HepG2 (cell line): ENCODE data around the gene DDAH1.

Source experiments
- KDM5A ChIP-seq: fragments of 200-600 bp; sonication (generic); IDR thresholded peaks from 2 replicates; pipeline ENCODE4 v1.7.0; 2018; ENCODE audit warnings: antibody characterized with exemption, mild to moderate bottlenecking, low read length, borderline replicate concordance
- TF ChIP-seq, protein P1 (sequence below): sonication (generic); formaldehyde crosslinking; IDR thresholded peaks from 2 replicates; pipeline ENCODE4 v1.5.1; 2020; ENCODE audit warnings: missing genetic modification reagents, mild to moderate bottlenecking, borderline replicate concordance
- TF ChIP-seq, protein P2 (sequence below): sonication (generic); formaldehyde crosslinking; IDR thresholded peaks from 2 replicates; pipeline ENCODE4 v1.5.0; 2020; ENCODE audit warnings: mild to moderate bottlenecking, missing genetic modification reagents
- TF ChIP-seq, protein P3 (sequence below): sonication (generic); formaldehyde crosslinking; IDR thresholded peaks from 2 replicates; pipeline ENCODE4 v1.5.0; 2020; ENCODE audit warnings: mild to moderate bottlenecking, missing genetic modification reagents, moderate library complexity

DNA sequence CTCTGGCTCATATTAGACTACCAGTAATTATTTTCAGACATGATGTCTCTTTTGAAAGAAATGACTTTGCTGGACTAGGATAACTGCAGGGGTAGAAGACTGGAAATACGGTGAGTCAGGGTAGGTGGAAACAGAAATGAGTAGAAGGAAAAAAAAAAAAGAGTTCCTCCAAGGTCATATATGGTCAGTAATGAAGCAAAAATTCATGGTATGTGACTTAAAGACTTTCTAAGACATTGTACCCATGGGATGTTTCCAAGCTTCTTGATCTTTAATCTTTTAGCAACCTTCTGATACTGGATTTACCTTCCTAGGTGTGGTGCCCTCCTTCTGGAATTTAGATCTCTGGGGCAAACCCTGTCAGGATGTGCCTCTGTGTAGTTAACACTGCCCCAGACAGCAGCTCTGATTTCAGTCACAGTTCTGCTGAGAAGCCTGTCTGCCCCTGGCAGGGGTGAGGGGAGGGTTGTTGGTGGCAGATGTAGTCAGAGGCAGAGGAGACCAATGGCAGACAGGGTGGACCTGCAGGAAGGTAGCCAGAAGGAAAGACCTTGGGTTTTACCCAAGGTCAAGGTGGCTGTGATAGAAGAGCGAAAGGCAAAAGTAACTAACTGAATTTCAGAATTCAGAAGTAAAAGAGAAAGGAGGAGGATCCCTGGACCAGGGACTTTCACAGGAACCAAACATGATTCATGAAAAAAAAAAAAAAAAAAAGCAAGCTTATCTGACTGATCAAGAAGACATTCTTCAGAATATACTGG, 144.4 kb downstream of the DDAH1 start:
- TF ChIP-seq, protein P1, sequence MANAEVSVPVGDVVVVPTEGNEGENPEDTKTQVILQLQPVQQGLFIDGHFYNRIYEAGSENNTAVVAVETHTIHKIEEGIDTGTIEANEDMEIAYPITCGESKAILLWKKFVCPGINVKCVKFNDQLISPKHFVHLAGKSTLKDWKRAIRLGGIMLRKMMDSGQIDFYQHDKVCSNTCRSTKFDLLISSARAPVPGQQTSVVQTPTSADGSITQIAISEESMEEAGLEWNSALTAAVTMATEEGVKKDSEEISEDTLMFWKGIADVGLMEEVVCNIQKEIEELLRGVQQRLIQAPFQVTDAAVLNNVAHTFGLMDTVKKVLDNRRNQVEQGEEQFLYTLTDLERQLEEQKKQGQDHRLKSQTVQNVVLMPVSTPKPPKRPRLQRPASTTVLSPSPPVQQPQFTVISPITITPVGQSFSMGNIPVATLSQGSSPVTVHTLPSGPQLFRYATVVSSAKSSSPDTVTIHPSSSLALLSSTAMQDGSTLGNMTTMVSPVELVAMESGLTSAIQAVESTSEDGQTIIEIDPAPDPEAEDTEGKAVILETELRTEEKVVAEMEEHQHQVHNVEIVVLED (CRISPR knock-in tag), result no peak
- TF ChIP-seq, protein P2, sequence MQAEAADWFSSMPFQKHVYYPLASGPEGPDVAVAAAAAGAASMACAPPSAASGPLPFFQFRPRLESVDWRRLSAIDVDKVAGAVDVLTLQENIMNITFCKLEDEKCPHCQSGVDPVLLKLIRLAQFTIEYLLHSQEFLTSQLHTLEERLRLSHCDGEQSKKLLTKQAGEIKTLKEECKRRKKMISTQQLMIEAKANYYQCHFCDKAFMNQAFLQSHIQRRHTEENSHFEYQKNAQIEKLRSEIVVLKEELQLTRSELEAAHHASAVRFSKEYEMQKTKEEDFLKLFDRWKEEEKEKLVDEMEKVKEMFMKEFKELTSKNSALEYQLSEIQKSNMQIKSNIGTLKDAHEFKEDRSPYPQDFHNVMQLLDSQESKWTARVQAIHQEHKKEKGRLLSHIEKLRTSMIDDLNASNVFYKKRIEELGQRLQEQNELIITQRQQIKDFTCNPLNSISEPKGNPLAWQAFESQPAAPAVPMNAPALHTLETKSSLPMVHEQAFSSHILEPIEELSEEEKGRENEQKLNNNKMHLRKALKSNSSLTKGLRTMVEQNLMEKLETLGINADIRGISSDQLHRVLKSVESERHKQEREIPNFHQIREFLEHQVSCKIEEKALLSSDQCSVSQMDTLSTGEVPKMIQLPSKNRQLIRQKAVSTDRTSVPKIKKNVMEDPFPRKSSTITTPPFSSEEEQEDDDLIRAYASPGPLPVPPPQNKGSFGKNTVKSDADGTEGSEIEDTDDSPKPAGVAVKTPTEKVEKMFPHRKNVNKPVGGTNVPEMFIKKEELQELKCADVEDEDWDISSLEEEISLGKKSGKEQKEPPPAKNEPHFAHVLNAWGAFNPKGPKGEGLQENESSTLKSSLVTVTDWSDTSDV (CRISPR knock-in tag), result no peak
- TF ChIP-seq, protein P3, sequence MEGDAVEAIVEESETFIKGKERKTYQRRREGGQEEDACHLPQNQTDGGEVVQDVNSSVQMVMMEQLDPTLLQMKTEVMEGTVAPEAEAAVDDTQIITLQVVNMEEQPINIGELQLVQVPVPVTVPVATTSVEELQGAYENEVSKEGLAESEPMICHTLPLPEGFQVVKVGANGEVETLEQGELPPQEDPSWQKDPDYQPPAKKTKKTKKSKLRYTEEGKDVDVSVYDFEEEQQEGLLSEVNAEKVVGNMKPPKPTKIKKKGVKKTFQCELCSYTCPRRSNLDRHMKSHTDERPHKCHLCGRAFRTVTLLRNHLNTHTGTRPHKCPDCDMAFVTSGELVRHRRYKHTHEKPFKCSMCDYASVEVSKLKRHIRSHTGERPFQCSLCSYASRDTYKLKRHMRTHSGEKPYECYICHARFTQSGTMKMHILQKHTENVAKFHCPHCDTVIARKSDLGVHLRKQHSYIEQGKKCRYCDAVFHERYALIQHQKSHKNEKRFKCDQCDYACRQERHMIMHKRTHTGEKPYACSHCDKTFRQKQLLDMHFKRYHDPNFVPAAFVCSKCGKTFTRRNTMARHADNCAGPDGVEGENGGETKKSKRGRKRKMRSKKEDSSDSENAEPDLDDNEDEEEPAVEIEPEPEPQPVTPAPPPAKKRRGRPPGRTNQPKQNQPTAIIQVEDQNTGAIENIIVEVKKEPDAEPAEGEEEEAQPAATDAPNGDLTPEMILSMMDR (CRISPR knock-in tag), result no peak
- no peak for TF ChIP-seq KDM5A
